NB4 (cell line): ENCODE results near the gene TCF12.
A peak's percentile ranks its signal among the peaks of the same experiment; 100 is the strongest.
"Not testable (repeated sequence)": the region's sequence is repeated elsewhere in the genome, so short reads cannot be mapped to it uniquely, and the experiment has no call there.

Experiments used
- DNase-seq: peaks from one replicate; pipeline ENCODE4 v3.0.0; 2010; ENCODE audit warnings: low read depth
- H3K4me3 ChIP-seq: one replicate; pipeline ENCODE4 v1.5.1; 2011; ENCODE audit warnings: mild to moderate bottlenecking, low read depth, low read length, moderate library complexity
- MYC ChIP-seq: IDR thresholded peaks from 2 replicates; pipeline ENCODE4 v1.6.1; 2011; ENCODE audit warnings: low read depth, low read length
- POLR2A ChIP-seq: IDR thresholded peaks from 2 replicates; pipeline ENCODE4 v1.6.1; 2011; ENCODE audit warnings: mild to moderate bottlenecking; ENCODE audit not compliant: insufficient read length; ENCODE audit errors: extremely low read depth
- TF ChIP-seq, protein P1 (sequence below): IDR thresholded peaks from 2 replicates; pipeline ENCODE4 v1.6.1; 2011; ENCODE audit warnings: low read depth, low read length
- TF ChIP-seq, protein P2 (sequence below): IDR thresholded peaks from one replicate; pipeline ENCODE4 v1.5.1; 2012; ENCODE audit warnings: low read depth, low read length

TCF12 gene

DNA sequence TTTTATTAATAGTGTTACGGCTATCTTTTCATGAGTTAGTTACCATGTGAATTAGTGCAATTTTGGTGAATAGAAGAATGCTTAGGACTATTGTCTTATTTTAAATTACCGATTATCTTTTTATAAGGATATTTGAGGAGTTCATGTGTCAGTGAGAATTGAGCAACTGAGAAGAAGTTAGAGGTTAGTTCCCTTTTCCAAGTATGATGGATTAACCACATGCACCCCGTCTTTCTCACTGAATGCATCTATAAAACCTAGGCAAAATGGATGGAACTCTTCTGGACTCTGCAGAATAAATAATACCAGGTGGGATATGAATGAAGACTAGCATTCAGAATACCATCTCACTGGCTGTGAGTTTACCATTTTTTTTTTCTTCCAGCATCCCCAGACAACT is 74.3 kb downstream of the TCF12 start:
- DNase-seq = peak; percentile 42
- no peak overlapping the region for H3K4me3 ChIP-seq
- TF ChIP-seq, protein P1, sequence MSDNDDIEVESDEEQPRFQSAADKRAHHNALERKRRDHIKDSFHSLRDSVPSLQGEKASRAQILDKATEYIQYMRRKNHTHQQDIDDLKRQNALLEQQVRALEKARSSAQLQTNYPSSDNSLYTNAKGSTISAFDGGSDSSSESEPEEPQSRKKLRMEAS = no peak
- TF ChIP-seq POLR2A (no peak), MYC (no peak)
- TF ChIP-seq, protein P2, sequence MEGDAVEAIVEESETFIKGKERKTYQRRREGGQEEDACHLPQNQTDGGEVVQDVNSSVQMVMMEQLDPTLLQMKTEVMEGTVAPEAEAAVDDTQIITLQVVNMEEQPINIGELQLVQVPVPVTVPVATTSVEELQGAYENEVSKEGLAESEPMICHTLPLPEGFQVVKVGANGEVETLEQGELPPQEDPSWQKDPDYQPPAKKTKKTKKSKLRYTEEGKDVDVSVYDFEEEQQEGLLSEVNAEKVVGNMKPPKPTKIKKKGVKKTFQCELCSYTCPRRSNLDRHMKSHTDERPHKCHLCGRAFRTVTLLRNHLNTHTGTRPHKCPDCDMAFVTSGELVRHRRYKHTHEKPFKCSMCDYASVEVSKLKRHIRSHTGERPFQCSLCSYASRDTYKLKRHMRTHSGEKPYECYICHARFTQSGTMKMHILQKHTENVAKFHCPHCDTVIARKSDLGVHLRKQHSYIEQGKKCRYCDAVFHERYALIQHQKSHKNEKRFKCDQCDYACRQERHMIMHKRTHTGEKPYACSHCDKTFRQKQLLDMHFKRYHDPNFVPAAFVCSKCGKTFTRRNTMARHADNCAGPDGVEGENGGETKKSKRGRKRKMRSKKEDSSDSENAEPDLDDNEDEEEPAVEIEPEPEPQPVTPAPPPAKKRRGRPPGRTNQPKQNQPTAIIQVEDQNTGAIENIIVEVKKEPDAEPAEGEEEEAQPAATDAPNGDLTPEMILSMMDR = no peak

DNA sequence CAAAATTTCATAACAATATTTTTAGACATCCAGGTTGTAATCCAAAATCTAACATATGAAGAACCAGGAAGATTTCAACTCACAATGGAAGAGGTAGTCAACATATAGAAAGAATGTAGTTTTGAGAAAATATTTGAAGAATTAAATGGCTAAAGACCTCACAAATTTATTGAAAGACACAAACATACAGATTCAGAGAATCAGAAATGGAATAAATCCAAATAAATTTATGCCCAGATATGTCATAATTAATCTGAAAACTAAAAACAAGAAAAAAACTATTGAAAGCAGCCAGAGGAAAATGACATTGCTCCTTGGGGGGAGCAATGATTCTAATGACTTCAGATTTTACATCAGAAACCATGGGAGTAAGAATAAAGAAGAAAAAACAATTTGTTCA is 75.8 kb downstream of the TCF12 start:
- H3K4me3 ChIP-seq = no peak overlapping the region
- no peak for DNase-seq
- TF ChIP-seq MYC (no peak), POLR2A (no peak)
- TF ChIP-seq, protein P2 = no peak
- TF ChIP-seq, protein P1 = no peak

DNA sequence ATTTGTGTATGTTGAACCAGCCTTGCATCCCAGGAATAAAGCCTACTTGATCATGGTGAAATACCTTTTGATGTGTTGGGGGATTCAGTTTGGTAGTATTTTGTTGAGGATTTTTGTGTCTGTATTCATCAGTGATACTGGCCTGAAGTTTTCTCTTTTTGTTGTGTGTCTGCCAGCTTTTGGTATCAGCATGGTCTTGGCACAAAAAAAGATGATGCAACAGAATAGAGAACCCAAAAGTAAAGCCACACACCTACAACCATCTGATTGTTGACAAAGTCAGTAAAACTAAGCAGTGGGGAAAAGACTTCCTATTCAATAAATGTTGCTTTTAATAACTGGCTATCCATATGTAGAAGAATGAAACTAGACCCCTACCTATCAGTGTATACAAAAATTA is 77.6 kb downstream of the TCF12 start:
- H3K4me3 ChIP-seq = no peak overlapping the region
- TF ChIP-seq, protein P2 = no peak
- no peak for TF ChIP-seq MYC
- no peak for TF ChIP-seq POLR2A
- TF ChIP-seq, protein P1 = no peak
- no peak for DNase-seq

DNA sequence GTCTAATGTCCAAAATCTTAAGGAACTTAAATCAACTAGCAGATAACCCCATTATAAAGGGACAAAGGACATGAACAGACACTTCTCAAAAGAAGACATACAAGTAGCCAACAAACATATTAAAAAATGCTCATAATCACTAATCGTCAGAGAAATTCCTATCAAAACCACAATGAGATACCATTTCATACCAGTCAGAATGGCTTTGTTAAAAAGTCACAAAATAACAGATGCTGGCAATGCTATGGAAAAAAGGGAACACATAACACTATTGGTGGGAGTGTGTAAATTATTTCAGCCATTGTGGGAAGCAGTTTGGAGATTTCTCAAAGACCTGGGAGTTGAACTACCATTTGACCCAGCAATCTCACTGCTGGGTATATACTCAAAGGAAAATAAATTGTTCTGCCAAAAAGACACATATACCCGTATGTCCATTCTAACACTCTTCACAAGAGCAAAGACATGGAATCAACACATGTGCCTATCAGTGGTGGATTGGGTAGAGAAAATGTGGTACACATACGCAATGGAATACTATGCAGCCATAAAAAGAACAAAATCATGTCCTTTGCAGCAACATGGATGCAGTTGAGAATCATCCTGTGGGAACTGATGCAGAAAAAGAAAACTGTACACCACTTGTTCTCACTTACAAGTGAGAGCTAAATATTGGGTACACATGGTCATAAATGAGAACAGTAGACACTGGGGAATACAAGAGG is 78.5 kb downstream of the TCF12 start:
- no peak for DNase-seq
- no peak overlapping the region for H3K4me3 ChIP-seq
- TF ChIP-seq MYC = no peak
- TF ChIP-seq POLR2A = no peak
- TF ChIP-seq, protein P2 = no peak
- TF ChIP-seq, protein P1 = no peak

DNA sequence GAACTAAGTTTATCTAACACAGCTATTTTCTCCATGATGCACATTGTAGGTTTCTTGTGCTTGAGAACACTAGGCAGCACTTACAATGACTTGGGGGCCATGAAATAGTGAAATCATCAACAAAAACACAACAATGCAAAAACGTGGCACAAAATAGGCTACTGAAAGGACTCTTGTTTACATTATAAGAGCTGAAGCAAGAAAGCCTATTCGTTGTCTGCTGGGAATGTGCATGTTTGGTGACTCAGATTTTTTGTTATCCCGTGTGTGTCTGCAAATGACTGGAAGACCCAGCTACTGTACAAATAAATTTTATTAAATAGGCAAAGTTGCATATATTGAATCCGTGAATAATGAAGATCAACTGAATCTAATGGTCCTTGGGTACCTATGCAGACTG is 85.0 kb downstream of the TCF12 start:
- TF ChIP-seq MYC (no peak), POLR2A (no peak)
- TF ChIP-seq, protein P2 = no peak
- TF ChIP-seq, protein P1 = no peak
- H3K4me3 ChIP-seq = no peak overlapping the region
- no peak for DNase-seq

DNA sequence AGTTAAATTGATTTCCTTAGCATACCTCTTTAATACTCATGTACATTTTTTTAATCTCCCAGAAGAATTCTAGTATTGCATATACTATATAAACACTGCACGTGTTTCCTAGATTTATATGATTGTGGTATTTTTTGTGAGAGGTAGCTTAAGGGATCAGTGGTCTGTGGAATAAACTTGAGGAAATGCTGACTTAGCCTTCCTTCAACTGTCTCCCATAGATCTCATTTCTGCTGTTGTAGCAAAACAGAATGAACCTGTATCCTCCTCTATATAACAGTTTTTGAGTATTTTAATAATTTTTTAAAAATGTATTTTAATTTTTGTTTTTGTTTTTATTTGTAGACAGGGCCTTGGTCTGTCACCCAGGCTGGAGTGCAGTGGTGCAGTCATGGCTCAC is 86.8 kb downstream of the TCF12 start:
- TF ChIP-seq, protein P2 = no peak
- no peak overlapping the region for H3K4me3 ChIP-seq
- no peak for DNase-seq

DNA sequence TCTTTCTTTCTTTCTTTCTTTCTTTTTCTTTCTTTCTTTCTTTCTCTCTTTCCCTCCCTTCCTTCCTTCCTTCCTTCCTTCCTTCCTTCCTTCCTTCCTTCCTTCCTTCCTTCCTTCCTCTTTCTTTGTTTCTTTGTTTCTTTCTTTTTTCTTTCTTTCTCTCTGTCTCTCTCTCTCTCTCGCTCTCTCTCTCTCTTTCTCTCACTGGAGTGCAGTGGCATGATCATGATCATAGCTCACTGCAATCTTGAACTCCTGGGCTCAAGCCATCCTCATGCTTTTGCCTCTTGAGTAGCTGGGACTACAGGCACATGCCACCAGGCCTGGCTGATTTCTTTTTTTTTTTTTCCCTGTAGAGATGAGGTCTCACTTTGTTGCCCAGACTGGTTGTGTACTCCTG is 89.4 kb downstream of the TCF12 start:
- DNase-seq, H3K4me3 ChIP-seq: not testable (repeated sequence)
